GM06990 (cell line): ENCODE results near the gene SPTLC3.

ENCODE experiments used
- DNase-seq: peaks from one replicate; pipeline ENCODE4 v3.0.0-alpha.2; 2011; ENCODE audit not compliant: insufficient read length; ENCODE audit errors: extremely low read depth
- H3K27me3 ChIP-seq: replicated peaks from 2 replicates; pipeline ENCODE4 v1.6.0; 2011; ENCODE audit warnings: low read length; ENCODE audit not compliant: control insufficient read depth, insufficient read depth
- H3K36me3 ChIP-seq: 2 replicates; pipeline ENCODE4 v1.5.1; 2011; ENCODE audit warnings: low read length; ENCODE audit not compliant: control insufficient read depth, insufficient read depth
- H3K4me3 ChIP-seq: replicated peaks from 2 replicates; pipeline ENCODE4 v1.5.1; 2011; ENCODE audit warnings: low read depth, mild to moderate bottlenecking, control low read depth, low read length
- TF ChIP-seq, protein P1 (sequence below): IDR thresholded peaks from 2 replicates; pipeline ENCODE4 v1.5.1; 2011; ENCODE audit warnings: low read length, control low read depth, mild to moderate bottlenecking, inconsistent platforms; ENCODE audit not compliant: insufficient read depth, poor library complexity, severe bottlenecking

SPTLC3 gene

DNA sequence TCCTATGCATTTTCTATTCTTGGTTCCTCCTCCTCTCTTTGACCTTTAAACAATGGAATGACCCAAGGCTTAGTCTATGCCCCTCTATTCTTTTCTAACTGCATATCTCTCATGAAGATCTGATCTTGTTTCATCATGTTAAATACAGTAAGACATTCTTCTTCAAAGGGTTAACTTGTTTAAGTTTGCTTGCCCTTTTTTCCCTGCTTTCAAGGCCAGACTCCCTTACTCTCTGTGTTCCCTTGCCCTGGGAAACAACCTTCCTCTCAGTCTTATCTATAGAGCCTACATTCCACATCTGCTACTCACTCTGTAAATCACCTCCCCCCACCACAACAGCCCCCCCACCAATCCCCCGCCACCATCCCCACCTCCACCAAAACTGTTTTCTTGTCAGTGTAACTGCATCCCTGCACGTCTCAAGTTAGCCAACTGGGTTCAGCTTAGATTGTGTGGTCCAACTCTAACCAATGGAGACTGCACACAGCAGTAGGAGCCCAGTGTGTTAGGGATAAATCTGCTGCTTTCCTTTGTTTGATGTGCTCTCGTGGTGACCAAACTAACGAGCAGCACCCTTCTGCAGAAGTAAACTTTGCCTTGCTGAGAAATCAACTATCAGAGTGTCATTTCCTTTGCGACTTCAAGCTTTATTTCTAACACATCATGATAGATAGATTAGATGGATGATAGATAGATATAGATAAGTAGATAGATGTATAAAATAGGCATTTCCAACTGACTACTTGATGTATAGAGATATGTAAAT, 12.6 kb downstream of the SPTLC3 start:
- Histone ChIP-seq H3K36me3 (no peaks in the 10 kb centered on the region), H3K4me3 (no peak overlapping the region), H3K27me3 (no peaks in the 10 kb centered on the region)
- TF ChIP-seq, protein P1, sequence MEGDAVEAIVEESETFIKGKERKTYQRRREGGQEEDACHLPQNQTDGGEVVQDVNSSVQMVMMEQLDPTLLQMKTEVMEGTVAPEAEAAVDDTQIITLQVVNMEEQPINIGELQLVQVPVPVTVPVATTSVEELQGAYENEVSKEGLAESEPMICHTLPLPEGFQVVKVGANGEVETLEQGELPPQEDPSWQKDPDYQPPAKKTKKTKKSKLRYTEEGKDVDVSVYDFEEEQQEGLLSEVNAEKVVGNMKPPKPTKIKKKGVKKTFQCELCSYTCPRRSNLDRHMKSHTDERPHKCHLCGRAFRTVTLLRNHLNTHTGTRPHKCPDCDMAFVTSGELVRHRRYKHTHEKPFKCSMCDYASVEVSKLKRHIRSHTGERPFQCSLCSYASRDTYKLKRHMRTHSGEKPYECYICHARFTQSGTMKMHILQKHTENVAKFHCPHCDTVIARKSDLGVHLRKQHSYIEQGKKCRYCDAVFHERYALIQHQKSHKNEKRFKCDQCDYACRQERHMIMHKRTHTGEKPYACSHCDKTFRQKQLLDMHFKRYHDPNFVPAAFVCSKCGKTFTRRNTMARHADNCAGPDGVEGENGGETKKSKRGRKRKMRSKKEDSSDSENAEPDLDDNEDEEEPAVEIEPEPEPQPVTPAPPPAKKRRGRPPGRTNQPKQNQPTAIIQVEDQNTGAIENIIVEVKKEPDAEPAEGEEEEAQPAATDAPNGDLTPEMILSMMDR = no peak
- no peak for DNase-seq

DNA sequence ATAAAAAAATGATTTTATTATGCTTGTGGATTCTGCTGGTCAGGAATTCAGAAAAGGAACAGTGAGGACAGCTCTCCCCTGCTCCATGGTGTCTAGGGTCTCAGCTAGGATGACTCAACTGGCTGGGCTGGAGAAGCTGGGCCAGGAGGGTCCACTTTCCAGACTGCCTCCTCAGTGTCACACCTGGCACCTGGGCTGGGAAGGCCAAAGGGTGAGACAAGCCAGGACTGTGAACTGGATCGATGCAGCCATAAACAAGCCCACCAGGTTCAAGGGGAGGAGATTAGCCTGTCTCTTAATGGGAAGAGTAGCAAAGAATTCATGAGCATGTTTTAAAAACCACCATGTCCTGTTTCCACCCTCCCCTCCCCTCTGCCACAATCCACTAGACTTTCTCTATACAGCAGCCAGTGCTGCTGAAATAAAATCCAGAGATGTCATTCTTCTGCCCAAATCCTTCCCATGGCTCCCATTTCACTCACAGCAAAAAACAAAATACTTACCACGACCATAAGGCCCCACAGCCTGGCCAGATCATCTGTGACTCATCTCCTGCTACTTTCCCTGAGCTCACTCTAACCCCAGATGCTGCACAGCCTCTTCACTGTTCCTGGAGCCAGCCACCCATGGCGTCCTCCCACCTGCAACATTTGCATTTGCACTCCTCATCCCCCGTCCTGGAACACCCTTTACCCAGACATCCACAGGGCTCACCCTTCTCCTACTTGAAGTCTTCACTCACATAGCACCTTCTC, 13.8 kb downstream of the SPTLC3 start:
- Histone ChIP-seq H3K36me3 (no peaks in the 10 kb centered on the region), H3K4me3 (no peak overlapping the region), H3K27me3 (no peaks in the 10 kb centered on the region)
- TF ChIP-seq, protein P1 = no peak
- no peak for DNase-seq

DNA sequence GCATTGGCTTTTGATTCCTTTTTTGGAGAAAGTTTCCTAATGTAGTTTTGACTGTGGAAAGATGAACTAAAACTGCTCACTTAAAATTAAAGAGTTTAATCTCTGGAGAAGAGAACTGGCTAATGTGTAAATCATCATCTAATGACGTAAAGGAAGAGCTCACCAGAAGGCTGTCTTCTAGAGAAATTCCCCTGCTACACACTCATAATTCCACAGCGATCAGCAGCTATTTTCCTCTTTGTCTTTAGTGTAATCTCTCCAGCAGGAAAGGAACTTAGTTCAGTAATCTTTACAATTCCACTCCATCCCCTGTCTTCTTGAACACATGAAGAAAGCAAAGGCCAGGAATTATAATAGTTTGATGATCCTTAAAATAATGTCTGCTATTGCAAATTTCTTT, 15.8 kb downstream of the SPTLC3 start:
- Histone ChIP-seq H3K27me3 (no peaks in the 10 kb centered on the region), H3K36me3 (no peaks in the 10 kb centered on the region), H3K4me3 (no peak overlapping the region)
- TF ChIP-seq, protein P1 = no peak
- DNase-seq = no peak

DNA sequence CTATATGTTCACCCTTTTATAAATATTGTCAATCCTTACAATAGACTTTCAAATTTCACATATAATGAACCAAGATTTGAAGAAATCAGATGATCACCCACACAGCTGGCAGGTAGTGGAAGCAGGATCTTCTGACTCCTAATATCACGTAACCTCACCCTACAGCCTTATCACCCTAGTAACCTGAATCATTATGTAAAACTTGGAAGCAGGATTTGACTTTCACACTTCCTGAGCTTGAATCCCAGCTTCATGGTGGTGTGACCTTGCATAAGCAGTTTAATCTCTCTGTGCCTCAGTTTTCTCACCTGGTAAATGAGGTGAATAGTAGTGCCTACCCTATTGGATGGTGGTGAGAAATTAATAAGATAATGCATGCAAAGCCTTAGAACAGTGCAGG, 16.4 kb downstream of the SPTLC3 start:
- TF ChIP-seq, protein P1 = no peak

DNA sequence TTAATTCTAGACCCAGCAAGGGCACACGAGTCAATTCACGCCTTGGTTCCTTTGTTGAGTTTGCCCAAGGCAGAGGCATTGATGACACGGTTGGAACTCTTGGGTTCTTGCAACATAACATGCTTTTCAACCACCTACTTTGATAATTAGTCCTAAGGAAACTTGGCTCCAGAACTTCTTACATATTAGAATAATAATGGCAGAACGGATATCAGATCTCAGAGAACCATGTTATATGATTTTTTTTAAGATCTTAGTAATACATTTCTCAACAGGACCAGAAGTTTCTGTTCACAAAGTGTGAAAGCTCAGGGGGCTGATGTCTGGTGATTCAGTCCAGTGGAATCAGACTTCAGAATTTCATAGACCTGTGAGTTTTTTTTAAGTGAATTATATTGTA, 19.2 kb downstream of the SPTLC3 start:
- DNase-seq = no peak
- Histone ChIP-seq H3K27me3 (peaks cover 3% of the 10 kb centered on the region; the same call in 1 of the 2 replicates), H3K36me3 (no peaks in the 10 kb centered on the region), H3K4me3 (no peak overlapping the region)
- TF ChIP-seq, protein P1 = no peak

More for the DNA sequence above, 16.4 kb downstream of the SPTLC3 start:
- H3K27me3 ChIP-seq = peaks cover 3% of the 10 kb centered on the region; the same call in 1 of the 2 replicates
- no peak overlapping the region for H3K4me3 ChIP-seq
- H3K36me3 ChIP-seq = no peaks in the 10 kb centered on the region
- no peak for DNase-seq
